GM21825 (cell line): ENCODE measurements around the gene CETN3.

Source experiments
- ATAC-seq: cut with Tn5 transposase; IDR thresholded peaks from one replicate; pipeline ENCODE4 v1.9.1; 2021; ENCODE audit warnings: mild to moderate bottlenecking, moderate library complexity; ENCODE audit not compliant: unreplicated experiment

CETN3 gene

GRCh38 chr5:90409318-90410177 is at the start of gene CETN3:
TSS of gene CETN3 (minus strand) at chr5:90409756. CDS start at chr5:90409661, 95 bp downstream.
- ATAC-seq: peak; percentile 93

- ATAC-seq: no peak
These were observed 37.4 kb upstream of the CETN3 start for GRCh38 chr5:90446961-90447360.

GRCh38 chr5:90440644-90441043 is 31.1 kb upstream of the CETN3 start:
- ATAC-seq: no peak

- ATAC-seq: no peak
These were observed 28.5 kb upstream of the CETN3 start for GRCh38 chr5:90438100-90438499.

GRCh38 chr5:90437663-90438062 is 28.1 kb upstream of the CETN3 start:
- ATAC-seq: no peak

- no peak for ATAC-seq
These were observed 24.7 kb upstream of the CETN3 start for GRCh38 chr5:90434116-90434714.

GRCh38 chr5:90424245-90424644 is 14.7 kb upstream of the CETN3 start:
- no peak for ATAC-seq

- no peak for ATAC-seq
These were observed 11.6 kb upstream of the CETN3 start for GRCh38 chr5:90421136-90421535.

- ATAC-seq: no peak
These were observed 8.7 kb upstream of the CETN3 start for GRCh38 chr5:90418214-90418613.

- ATAC-seq: no peak
These were observed 714 bp upstream of the CETN3 start for GRCh38 chr5:90410178-90410762.

- ATAC-seq: no peak
These were observed 812 bp downstream of the CETN3 start for GRCh38 chr5:90408571-90409317.

GRCh38 chr5:90406466-90406865 is 3.1 kb downstream of the CETN3 start:
- ATAC-seq: no peak

- no peak for ATAC-seq
These were observed 6.9 kb downstream of the CETN3 start for GRCh38 chr5:90402521-90403255.

- ATAC-seq: no peak
These were observed 10.3 kb downstream of the CETN3 start for GRCh38 chr5:90399251-90399650.

- no peak for ATAC-seq
These were observed 10.8 kb downstream of the CETN3 start for GRCh38 chr5:90398726-90399125.

- no peak for ATAC-seq
These were observed 14.6 kb downstream of the CETN3 start for GRCh38 chr5:90395005-90395404.

GRCh38 chr5:90390928-90391327 is 18.6 kb downstream of the CETN3 start:
- ATAC-seq: no peak

GRCh38 chr5:90390326-90390725 is 19.2 kb downstream of the CETN3 start:
- no peak for ATAC-seq

GRCh38 chr5:90387508-90387907 is 22.0 kb downstream of the CETN3 start:
- ATAC-seq: no peak

- no peak for ATAC-seq
These were observed 23.4 kb downstream of the CETN3 start for GRCh38 chr5:90386099-90386710.
